Calu3 (cell line): ENCODE data around the gene ADSS1. TPM values are rescaled to one million over a fixed set of nuclear protein-coding genes. Genes with fewer than 3 reads are reported as not detected.

ENCODE experiments used
- BruUV-seq: library from RNA; stranded (reverse); fragments of 400-500 nt; replicated peaks from 2 replicates; lab custom pipeline; 2021; lab: Mats Ljungman, UMichigan
- CTCF ChIA-PET: fragments of 300-600 bp; sonication (Branson Sonifier 250); formaldehyde crosslinking; loops from one replicate; lab custom pipeline; 2022; ENCODE audit warnings: antibody characterized with exemption; lab: Charles Lee
- DNase-seq: peaks from one replicate; pipeline ENCODE4 v3.0.0; 2022
- H3K27ac Mint-ChIP-seq: one replicate; pipeline ENCODE4 v1.8.0; 2022; ENCODE audit warnings: mixed read lengths; ENCODE audit not compliant: unreplicated experiment
- H3K27me3 Mint-ChIP-seq: one replicate; pipeline ENCODE4 v1.8.0; 2022; ENCODE audit warnings: mixed read lengths; ENCODE audit not compliant: unreplicated experiment
- H3K36me3 Mint-ChIP-seq: one replicate; pipeline ENCODE4 v1.8.0; 2022; ENCODE audit warnings: mild to moderate bottlenecking, moderate library complexity, mixed read lengths; ENCODE audit not compliant: insufficient read depth, unreplicated experiment
- H3K4me1 Mint-ChIP-seq: one replicate; pipeline ENCODE4 v1.8.0; 2022; ENCODE audit warnings: mild to moderate bottlenecking, low read depth, mixed read lengths; ENCODE audit not compliant: unreplicated experiment
- H3K4me3 Mint-ChIP-seq: one replicate; pipeline ENCODE4 v1.8.0; 2022; ENCODE audit warnings: mild to moderate bottlenecking, low read depth, moderate library complexity, mixed read lengths; ENCODE audit not compliant: unreplicated experiment
- H3K9me3 Mint-ChIP-seq: one replicate; pipeline ENCODE4 v1.8.0; 2022; ENCODE audit warnings: low read depth, mixed read lengths; ENCODE audit not compliant: unreplicated experiment
- CTCF ChIP-seq: fragments of 200-600 bp; IDR thresholded peaks from one replicate; pipeline ENCODE4 v1.8.0; 2022; ENCODE audit warnings: antibody characterized with exemption; ENCODE audit not compliant: unreplicated experiment
- intact Hi-C: fragments of 100-400 bp; cut with micrococcal nuclease; formaldehyde crosslinking; loops from one replicate; pipeline ENCODE4 v1.10.0; 2022; ENCODE audit not compliant: unreplicated experiment
- total RNA-seq: library from RNA; stranded (reverse); gene quantifications from 2 replicates; pipeline ENCODE4 v1.2.3, GENCODE V29; 2022

ADSS1 gene
- total RNA-seq, 1 experiment from 2014 or later: 8.6 TPM

- BruUV-seq: no TSS peak
- no peak for DNase-seq
- Mint-ChIP-seq H3K9me3 (no peaks in the 10 kb centered on the region), H3K4me1 (no peaks in the 10 kb centered on the region), H3K4me3 (no peak overlapping the region), H3K36me3 (peaks cover 71% of the 10 kb centered on the region), H3K27me3 (no peaks in the 10 kb centered on the region), H3K27ac (no peak overlapping the region)
- no peak for TF ChIP-seq CTCF
- CTCF ChIA-PET: interaction anchor here (0.6 kb wide), 1 partner anchor 213 kb away, joined by 3 read pairs; no protein-coding TSS in a partner anchor
- intact Hi-C loops: loop anchor here (5.0 kb wide), 1 partner anchor 40 kb away; no protein-coding TSS in a partner anchor
Measured at GRCh38 chr14:104706733-104707607, 17.1 kb upstream of the ADSS1 start.

- H3K27ac Mint-ChIP-seq: peak overlapping the region; percentile 54
- no peaks in the 10 kb centered on the region for H3K27me3 Mint-ChIP-seq
- no peaks in the 10 kb centered on the region for H3K4me1 Mint-ChIP-seq
- H3K36me3 Mint-ChIP-seq: peaks cover 72% of the 10 kb centered on the region
- no peak for TF ChIP-seq CTCF
- intact Hi-C loops: loop anchor here (5.0 kb wide), 1 partner anchor 41 kb away; no protein-coding TSS in a partner anchor
- DNase-seq: no peak
- no peaks in the 10 kb centered on the region for H3K9me3 Mint-ChIP-seq
- no TSS peak for BruUV-seq
- H3K4me3 Mint-ChIP-seq: no peak overlapping the region
- CTCF ChIA-PET: interaction anchor here (0.6 to 1.3 kb wide), 3 partner anchors 10 to 212 kb away, joined by 3 to 4 read pairs (median 3); no protein-coding TSS in a partner anchor
Measured at GRCh38 chr14:104707608-104708595, 16.1 kb upstream of the ADSS1 start.

GRCh38 chr14:104708606-104709268, 15.3 kb upstream of the ADSS1 start:
- Mint-ChIP-seq H3K27me3 (no peaks in the 10 kb centered on the region), H3K9me3 (no peaks in the 10 kb centered on the region), H3K36me3 (peaks cover 71% of the 10 kb centered on the region), H3K27ac (peak overlapping the region; percentile 54), H3K4me1 (no peaks in the 10 kb centered on the region), H3K4me3 (no peak overlapping the region)
- peak; percentile 79 for DNase-seq
- no TSS peak for BruUV-seq
- CTCF ChIA-PET: interaction anchor here (1.1 to 1.3 kb wide), 2 partner anchors 11 to 43 kb away, joined by 3 to 11 read pairs; no protein-coding TSS in a partner anchor
- intact Hi-C loops: loop anchor here (5.0 kb wide), 1 partner anchor 41 kb away; no protein-coding TSS in a partner anchor
- TF ChIP-seq CTCF: peak; percentile 87
